Activated CD4-positive, alpha-beta T cell treated with anti-CD3 and anti-CD28 coated beads for 36 hours (primary cell): ENCODE results near the gene DUSP28. TPM values are rescaled to one million over a fixed set of nuclear protein-coding genes. Genes with fewer than 3 reads are reported as not detected.

Source experiments
- ATAC-seq: fragments of 200-7000 bp; cut with Tn5 transposase; one replicate; pipeline ENCODE4 v1.10.0; 2021; ENCODE audit warnings: mild to moderate bottlenecking, moderate library complexity
- CTCF ChIA-PET: fragments of 350-600 bp; sonication (Branson Sonifier 250); formaldehyde crosslinking; loops from one replicate; lab custom pipeline; 2021; ENCODE audit warnings: antibody characterized with exemption; lab: Charles Lee
- POLR2A ChIA-PET: fragments of 350-600 bp; sonication (Branson Sonifier 250); formaldehyde crosslinking; loops from one replicate; lab custom pipeline; 2021; ENCODE audit warnings: antibody characterized with exemption, inconsistent platforms; lab: Charles Lee
- DNase-seq: peaks from one replicate; pipeline ENCODE4 v3.0.0-alpha.2; 2020
- H3K27ac Mint-ChIP-seq: one replicate; pipeline ENCODE4 v1.8.0; 2021; ENCODE audit warnings: mixed read lengths
- H3K27me3 Mint-ChIP-seq: one replicate; pipeline ENCODE4 v1.8.0; 2021; ENCODE audit warnings: mixed read lengths
- H3K36me3 Mint-ChIP-seq: one replicate; pipeline ENCODE4 v1.8.0; 2021; ENCODE audit warnings: low read depth, mixed read lengths
- H3K4me1 Mint-ChIP-seq: one replicate; pipeline ENCODE4 v1.8.0; 2021; ENCODE audit warnings: mixed read lengths
- H3K4me3 Mint-ChIP-seq: one replicate; pipeline ENCODE4 v1.8.0; 2021; ENCODE audit warnings: mild to moderate bottlenecking, moderate library complexity, mixed read lengths
- H3K9me3 Mint-ChIP-seq: one replicate; pipeline ENCODE4 v1.8.0; 2021; ENCODE audit warnings: low read depth, mixed read lengths
- intact Hi-C, 2 experiments: fragments of 100-400 bp; cut with DNase I in 1 of 2; cut with micrococcal nuclease in 1 of 2; formaldehyde crosslinking; loops; one replicate each; pipeline versions ENCODE4 v1.14.2 to v1.15.1; 2022 to 2024; cut with DNase I, micrococcal nuclease
- total RNA-seq, 2 experiments: library from RNA; stranded (reverse); gene quantifications; one replicate each; pipeline ENCODE4 v1.2.3, GENCODE V29; 2021

The DUSP28 gene
- total RNA-seq, 2 experiments from 2014 or later = 3.3 to 5.0 TPM

DNA sequence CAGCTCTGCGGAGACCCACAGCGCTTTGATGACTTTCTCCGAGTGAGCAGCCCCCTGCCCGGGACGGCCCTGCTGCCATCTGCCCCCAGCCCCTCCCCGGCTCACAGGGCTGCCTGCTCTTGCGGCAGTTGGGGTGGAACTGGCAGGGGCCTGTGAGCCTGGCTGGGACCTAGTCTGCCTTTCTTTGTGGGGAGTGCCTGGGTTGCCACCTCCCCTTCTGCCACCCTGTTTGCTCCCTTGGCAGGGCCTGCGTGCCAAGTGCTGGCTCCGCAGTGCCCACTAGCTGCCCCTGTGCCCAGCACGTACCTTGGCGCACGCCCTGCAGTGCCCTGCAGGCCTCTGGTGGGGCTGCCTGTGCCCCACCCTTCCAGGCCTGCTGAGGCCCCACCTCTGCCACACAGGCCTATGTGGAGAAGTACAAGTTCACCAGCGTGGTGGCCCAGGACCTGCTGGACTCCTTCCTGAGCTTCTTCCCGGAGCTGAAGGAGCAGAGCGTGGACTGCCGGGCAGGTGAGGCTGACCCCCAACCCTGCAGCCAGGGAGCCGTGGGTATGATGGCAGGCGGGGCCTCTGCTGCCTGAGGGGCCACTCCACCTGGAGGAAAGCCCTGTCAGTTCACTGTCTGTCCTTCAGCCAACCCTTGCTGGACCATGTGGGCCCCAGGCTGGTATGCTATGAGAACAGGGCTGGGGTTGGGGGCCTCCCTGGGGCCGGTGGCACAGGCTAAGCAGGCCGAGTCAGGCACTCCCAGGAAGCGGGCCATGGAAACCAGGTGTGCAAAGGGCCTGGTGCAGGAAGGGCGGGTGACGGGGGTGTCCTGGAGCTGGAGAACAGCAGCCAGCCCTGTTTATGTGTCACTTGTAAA lies 15.2 kb downstream of the DUSP28 start:
- CTCF ChIA-PET = interaction anchor here (1.4 kb wide), 1 partner anchor 10 kb away, joined by 3 read pairs; no protein-coding TSS in a partner anchor

DNA sequence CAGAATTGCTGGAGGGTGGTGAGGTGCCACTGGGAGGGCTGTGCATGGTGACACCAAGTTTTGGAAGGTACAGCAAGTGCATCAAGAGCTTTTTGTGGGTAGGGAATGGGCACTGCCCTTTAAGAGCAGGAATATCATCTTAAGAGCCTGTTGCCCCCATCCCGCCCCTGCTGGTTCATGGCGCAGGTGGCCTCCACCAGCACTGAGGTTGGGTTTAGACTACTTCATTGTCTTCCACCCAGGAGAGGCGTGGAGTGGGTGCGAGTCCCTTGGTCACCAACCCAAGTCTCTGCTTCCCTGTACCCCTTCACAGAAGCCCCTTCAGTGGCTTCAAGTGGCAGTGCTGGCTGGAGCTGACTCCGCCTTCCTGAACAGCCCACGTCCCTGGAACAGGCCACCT lies 15.9 kb downstream of the DUSP28 start:
- CTCF ChIA-PET = no interaction called here
- Mint-ChIP-seq H3K27ac (no peak overlapping the region), H3K27me3 (no peaks in the 10 kb centered on the region), H3K9me3 (no peaks in the 10 kb centered on the region), H3K36me3 (peaks cover 13% of the 10 kb centered on the region), H3K4me3 (no peak overlapping the region), H3K4me1 (peaks cover 26% of the 10 kb centered on the region)
- no peak for ATAC-seq
- intact Hi-C loops = no loop called here
- POLR2A ChIA-PET = no interaction called here
- no peak for DNase-seq

More for the DNA sequence above, 15.2 kb downstream of the DUSP28 start:
- POLR2A ChIA-PET = no interaction called here
- ATAC-seq (no peak), DNase-seq (no peak)
- Mint-ChIP-seq H3K4me3 (no peak overlapping the region), H3K27ac (no peak overlapping the region), H3K27me3 (no peaks in the 10 kb centered on the region), H3K36me3 (peaks cover 11% of the 10 kb centered on the region), H3K4me1 (peaks cover 29% of the 10 kb centered on the region), H3K9me3 (no peaks in the 10 kb centered on the region)
- intact Hi-C loops = no loop called here

- CTCF ChIA-PET = no interaction called here
- POLR2A ChIA-PET = interaction anchor here (0.6 kb wide), 1 partner anchor 10 kb away, joined by 3 read pairs; no protein-coding TSS in a partner anchor
These were observed 16.5 kb downstream of the DUSP28 start for GRCh38 chr2:240576436-240577205.

GRCh38 chr2:240577281-240578109 lies 17.3 kb downstream of the DUSP28 start:
- Mint-ChIP-seq H3K36me3 (peaks cover 19% of the 10 kb centered on the region), H3K27ac (no peak overlapping the region), H3K4me3 (no peak overlapping the region), H3K4me1 (peaks cover 22% of the 10 kb centered on the region), H3K27me3 (no peaks in the 10 kb centered on the region), H3K9me3 (no peaks in the 10 kb centered on the region)
- intact Hi-C loops = no loop called here
- CTCF ChIA-PET = interaction anchor here (3.0 kb wide), 1 partner anchor 63 kb away, joined by 8 read pairs; no protein-coding TSS in a partner anchor
- DNase-seq (no peak), ATAC-seq (no peak)
- POLR2A ChIA-PET = interaction anchor here (0.6 kb wide), 1 partner anchor 11 kb away, joined by 3 read pairs; no protein-coding TSS in a partner anchor

More at GRCh38 chr2:240576436-240577205, 16.5 kb downstream of the DUSP28 start:
- Mint-ChIP-seq H3K27ac (no peak overlapping the region), H3K36me3 (peaks cover 16% of the 10 kb centered on the region), H3K4me3 (no peak overlapping the region), H3K9me3 (no peaks in the 10 kb centered on the region), H3K4me1 (peaks cover 22% of the 10 kb centered on the region), H3K27me3 (no peaks in the 10 kb centered on the region)
- DNase-seq (no peak), ATAC-seq (no peak)
- intact Hi-C loops = no loop called here

DNA sequence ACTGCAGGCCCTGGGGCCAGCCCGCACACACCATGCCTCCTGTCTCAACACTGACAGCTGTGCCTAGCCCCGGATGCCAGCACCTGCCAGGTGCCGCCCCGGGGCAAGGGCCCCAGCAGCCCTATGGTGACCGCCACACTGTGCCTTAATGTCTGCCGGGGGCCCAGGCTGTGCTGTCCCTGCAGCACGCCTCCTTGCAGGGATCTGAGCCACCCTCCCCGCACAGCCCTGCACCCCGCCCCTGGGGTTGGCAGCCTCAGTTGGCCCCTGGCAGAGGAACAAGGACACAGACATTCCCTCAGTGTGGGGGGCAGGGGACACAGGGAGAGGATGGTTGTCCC lies 17.9 kb downstream of the DUSP28 start:
- ChIA-PET CTCF (interaction anchor here (3.0 kb wide), 1 partner anchor 64 kb away, joined by 8 read pairs; no protein-coding TSS in a partner anchor), POLR2A (no interaction called here)
- no peak overlapping the region for H3K4me3 Mint-ChIP-seq
- H3K4me1 Mint-ChIP-seq = peaks cover 26% of the 10 kb centered on the region
- H3K27ac Mint-ChIP-seq = no peak overlapping the region
- ATAC-seq (no peak), DNase-seq (no peak)
- no peaks in the 10 kb centered on the region for H3K27me3 Mint-ChIP-seq
- H3K36me3 Mint-ChIP-seq = peaks cover 19% of the 10 kb centered on the region
- intact Hi-C loops = no loop called here
- no peaks in the 10 kb centered on the region for H3K9me3 Mint-ChIP-seq

GRCh38 chr2:240578488-240578887 lies 18.3 kb downstream of the DUSP28 start:
- intact Hi-C loops = no loop called here

GRCh38 chr2:240579071-240579762 lies 19.1 kb downstream of the DUSP28 start:
- ATAC-seq (peak; percentile 2), DNase-seq (no peak)
- intact Hi-C loops = loop anchor here in 1 of 2 experiments (1.0 kb wide), 1 partner anchor 11 kb away; the partner anchor contains the start of gene RNPEPL1
- ChIA-PET POLR2A (interaction anchor here (1.1 kb wide), 1 partner anchor 13 kb away, joined by 7 read pairs; no protein-coding TSS in a partner anchor), CTCF (interaction anchor here (0.9 to 3.0 kb wide), 5 partner anchors 10 to 65 kb away, joined by 3 to 29 read pairs (median 7); no protein-coding TSS in a partner anchor)
- Mint-ChIP-seq H3K36me3 (peaks cover 19% of the 10 kb centered on the region), H3K9me3 (no peaks in the 10 kb centered on the region), H3K27me3 (no peaks in the 10 kb centered on the region), H3K4me3 (no peak overlapping the region), H3K4me1 (peaks cover 26% of the 10 kb centered on the region), H3K27ac (peak overlapping the region; percentile 85)

More at GRCh38 chr2:240578488-240578887, 18.3 kb downstream of the DUSP28 start:
- H3K36me3 Mint-ChIP-seq = peaks cover 19% of the 10 kb centered on the region
- no peaks in the 10 kb centered on the region for H3K9me3 Mint-ChIP-seq
- ChIA-PET CTCF (interaction anchor here (3.0 kb wide), 1 partner anchor 64 kb away, joined by 8 read pairs; no protein-coding TSS in a partner anchor), POLR2A (no interaction called here)
- no peak overlapping the region for H3K4me3 Mint-ChIP-seq
- H3K4me1 Mint-ChIP-seq = peaks cover 26% of the 10 kb centered on the region
- DNase-seq = no peak
- no peaks in the 10 kb centered on the region for H3K27me3 Mint-ChIP-seq
- ATAC-seq = no peak
- H3K27ac Mint-ChIP-seq = peak overlapping the region; percentile 85

GRCh38 chr2:240579771-240580614 lies 19.8 kb downstream of the DUSP28 start:
- CTCF ChIA-PET = interaction anchor here (0.9 to 3.0 kb wide), 5 partner anchors 11 to 66 kb away, joined by 3 to 29 read pairs (median 7); no protein-coding TSS in a partner anchor
- Mint-ChIP-seq H3K27me3 (no peaks in the 10 kb centered on the region), H3K4me1 (peaks cover 34% of the 10 kb centered on the region), H3K4me3 (no peak overlapping the region), H3K27ac (peak overlapping the region; percentile 85), H3K9me3 (no peaks in the 10 kb centered on the region), H3K36me3 (peaks cover 19% of the 10 kb centered on the region)
- POLR2A ChIA-PET = interaction anchor here (1.1 kb wide), 1 partner anchor 14 kb away, joined by 7 read pairs; no protein-coding TSS in a partner anchor
- DNase-seq = peak; percentile 88
- ATAC-seq = peak; percentile 89
- intact Hi-C loops = loop anchor here in 1 of 2 experiments (1.0 kb wide), 1 partner anchor 12 kb away; the partner anchor contains the start of gene RNPEPL1

- H3K36me3 Mint-ChIP-seq = peaks cover 22% of the 10 kb centered on the region
- POLR2A ChIA-PET = no interaction called here
- H3K27me3 Mint-ChIP-seq = no peaks in the 10 kb centered on the region
- intact Hi-C loops = no loop called here
- ATAC-seq (no peak), DNase-seq (no peak)
- CTCF ChIA-PET = interaction anchor here (0.5 to 1.7 kb wide), 2 partner anchors 15 to 23 kb away, joined by 3 to 10 read pairs; no protein-coding TSS in a partner anchor
- peaks cover 36% of the 10 kb centered on the region for H3K4me1 Mint-ChIP-seq
- H3K9me3 Mint-ChIP-seq = no peaks in the 10 kb centered on the region
- H3K4me3 Mint-ChIP-seq = no peak overlapping the region
- H3K27ac Mint-ChIP-seq = no peak overlapping the region
These were observed 21.7 kb downstream of the DUSP28 start for GRCh38 chr2:240581811-240582210.
